ENCODE data around the gene EAF1.
"Not testable (repeated sequence)": the region's sequence is repeated elsewhere in the genome, so short reads cannot be mapped to it uniquely, and the experiment has no call there.

Gene EAF1

DNA sequence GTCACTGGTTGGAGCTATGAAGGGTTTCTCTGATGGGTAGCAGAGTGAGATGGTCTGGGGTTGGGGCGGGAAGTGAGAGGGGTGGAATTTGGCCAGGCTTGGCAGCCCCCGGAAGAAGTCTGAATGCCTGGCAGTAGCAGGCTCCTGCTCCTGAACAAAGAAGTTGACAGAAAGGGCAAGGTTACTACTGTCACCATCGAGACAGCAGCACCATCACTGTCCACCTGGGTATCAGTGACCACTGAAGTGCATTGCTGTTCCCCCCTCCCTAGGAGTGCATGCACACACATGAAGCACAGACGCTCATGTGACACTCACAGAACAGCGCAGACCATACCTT lies 51.2 kb downstream of the EAF1 start:
- no peak for DNase-seq (ENCODE audit: low read depth, low spot score)

DNA sequence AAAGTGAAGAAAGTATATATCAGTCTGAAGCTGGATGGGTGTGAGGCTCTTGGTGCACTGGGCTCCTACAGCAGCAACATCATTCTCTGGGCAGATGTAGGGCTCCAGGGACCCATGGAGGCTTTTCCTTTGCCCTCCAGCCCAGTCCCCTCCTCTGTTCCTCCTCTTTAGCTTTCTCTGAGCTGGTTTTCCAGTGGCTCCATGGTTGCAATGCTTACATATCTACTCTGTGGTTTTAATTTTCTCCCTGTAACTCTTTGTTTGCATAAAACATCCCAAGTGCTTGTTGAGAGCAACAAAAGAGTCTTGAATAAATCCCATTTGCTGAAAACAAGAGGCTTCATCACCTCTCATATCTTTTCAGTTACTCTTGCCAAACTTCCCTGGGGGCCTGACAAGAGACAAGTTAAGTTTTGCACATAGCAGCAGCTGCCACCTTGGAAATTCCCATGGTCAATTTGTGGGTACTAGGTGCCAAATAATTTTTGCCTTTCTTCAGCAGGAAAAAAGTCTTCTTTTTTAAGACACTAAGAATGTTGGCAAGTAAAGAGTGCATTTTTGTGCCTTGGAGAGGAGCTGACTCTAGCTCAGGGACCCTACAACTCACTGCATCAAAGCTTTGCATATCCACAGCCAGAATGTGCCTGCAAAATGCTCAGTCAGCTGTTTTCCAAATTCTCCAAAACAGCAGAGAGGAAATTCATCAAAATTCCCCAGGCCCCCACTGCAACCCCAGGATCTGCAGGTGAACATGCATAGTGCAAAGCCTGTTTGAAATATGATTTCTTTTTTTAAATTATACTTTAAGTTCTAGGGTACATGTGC lies 52.2 kb downstream of the EAF1 start:
- peak; percentile 10 for DNase-seq (ENCODE audit: low read depth, low spot score)

DNA sequence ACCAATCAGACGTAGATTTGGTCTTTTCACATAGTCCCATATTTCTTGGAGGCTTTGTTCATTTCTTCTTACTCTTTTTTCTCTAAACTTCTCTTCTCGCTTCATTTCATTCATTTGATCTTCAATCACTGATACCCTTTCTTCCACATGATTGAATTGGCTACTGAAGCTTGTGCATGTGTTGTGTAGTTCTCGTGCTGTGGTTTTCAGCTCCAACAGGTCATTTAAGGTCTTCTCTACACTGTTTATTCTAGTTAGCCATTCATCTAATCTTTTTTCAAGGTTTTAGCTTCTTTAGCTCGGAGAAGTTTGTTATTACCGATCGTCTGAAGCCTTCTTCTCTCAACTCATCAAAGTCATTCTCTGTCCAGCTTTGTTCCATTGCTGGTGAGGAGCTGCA lies 57.2 kb downstream of the EAF1 start:
- not testable (repeated sequence) for DNase-seq (ENCODE audit: low read depth, low spot score)

DNA sequence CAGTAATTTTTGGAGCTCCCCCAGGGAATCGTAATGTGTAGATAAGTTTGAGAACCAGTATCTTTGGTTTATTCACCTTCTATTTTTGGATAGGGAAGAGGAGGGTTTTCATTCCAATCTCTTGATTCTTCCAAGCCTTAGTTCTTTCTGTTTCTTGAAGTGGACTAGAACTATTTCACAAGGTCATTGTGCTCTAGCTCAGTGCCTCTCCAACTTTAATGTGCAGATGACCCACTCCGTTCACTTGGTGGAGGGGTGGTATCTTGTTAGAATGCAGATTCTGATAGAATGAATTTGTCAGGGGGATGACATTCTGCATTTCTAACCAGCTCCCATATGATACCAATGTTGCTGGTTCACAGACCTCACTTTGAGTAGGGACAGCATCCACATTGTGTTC lies 58.6 kb downstream of the EAF1 start:
- DNase-seq (ENCODE audit: low read depth, low spot score): no peak

DNA sequence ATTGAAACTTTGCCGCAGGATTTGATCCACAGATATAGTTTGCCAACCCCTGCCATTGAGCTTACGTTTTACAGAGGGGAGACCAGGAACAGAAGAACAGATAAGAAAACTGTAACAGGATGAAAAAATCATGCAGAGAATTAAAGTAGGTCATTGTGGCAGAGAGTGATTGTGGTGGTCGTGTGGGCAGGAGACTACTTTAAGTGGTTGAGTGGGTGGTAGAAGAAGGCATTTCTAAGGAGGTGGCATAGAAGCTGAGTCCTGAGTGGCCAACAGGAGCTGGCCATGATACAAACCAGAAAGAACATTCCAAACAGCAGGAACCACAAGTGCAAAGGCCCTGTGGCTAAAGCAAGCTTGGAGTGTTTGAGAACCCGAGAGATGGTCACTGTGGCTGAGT lies 59.6 kb downstream of the EAF1 start:
- no peak for DNase-seq (ENCODE audit: low read depth, low spot score)

DNA sequence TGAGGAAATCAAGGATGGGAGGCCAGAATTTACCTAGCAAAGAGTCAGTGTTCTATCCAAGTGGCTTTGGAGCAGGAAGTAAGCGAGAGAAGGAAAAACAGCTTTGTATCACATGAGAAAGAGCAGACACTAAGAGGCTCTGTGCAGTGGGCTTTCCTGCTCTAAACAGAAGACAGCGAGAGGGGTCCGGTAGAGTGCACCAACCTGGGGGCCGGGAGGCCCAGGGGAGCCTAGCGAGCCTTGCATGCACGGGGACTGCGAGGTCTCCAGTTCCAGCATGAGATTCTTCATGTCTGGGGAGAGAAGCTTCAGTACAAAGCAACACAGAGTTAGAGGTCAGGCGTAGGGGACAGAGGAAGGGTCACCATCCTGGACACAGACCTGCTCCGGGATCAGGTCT lies 60.6 kb downstream of the EAF1 start:
- DNase-seq (ENCODE audit: low read depth, low spot score): no peak

DNA sequence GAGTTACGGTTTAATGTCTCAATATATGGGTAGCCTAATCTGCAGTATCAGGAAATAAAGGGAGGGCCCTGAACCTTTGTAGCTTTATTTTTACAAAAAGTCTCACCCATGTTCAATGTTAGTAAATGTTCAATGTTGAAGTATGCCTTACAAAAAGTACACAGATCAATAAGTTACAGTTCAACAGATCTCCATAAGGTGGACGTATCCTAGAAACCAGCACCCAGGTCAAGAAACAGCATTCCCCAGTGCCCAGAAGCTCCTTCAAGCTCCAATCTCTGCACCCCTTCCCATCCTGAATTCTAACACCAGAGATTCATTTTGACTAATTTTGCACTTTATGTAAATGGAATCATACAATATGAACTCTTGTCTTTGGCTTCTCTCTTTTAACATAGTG lies 62.8 kb downstream of the EAF1 start:
- no peak for DNase-seq (ENCODE audit: low read depth, low spot score)

DNA sequence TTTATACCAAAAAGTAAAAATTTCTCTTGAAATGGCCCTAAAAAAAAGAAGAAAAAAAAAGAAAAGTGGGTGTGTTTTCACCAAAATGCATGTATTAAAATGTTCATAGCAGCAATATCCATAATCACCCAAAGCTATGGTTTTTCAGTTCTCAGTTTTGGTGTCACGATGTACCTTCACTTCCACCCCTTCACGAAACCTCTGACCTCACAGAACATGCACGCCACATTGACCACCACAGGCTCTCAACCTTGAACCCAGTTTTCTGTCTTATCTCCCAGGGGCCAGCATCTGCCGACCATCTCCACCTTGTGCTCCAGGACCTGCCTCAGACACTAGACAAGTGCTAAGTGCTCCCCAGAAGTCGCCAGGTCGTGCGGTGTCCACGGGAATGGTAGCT lies 63.7 kb downstream of the EAF1 start:
- no peak for DNase-seq (ENCODE audit: low read depth, low spot score)
